Stimulated activated naive CD4-positive, alpha-beta T cell treated with Interleukin-2 at 50 U/mL for 16 hours (primary cell): ENCODE data around the gene PCDHGA4.
"Not testable (repeated sequence)": the region's sequence is repeated elsewhere in the genome, so short reads cannot be mapped to it uniquely, and the experiment has no call there.

ENCODE experiments used
- DNase-seq: peaks from one replicate; lab custom pipeline; 2025; lab: John Stamatoyannopoulos, UW

PCDHGA4 gene

DNA sequence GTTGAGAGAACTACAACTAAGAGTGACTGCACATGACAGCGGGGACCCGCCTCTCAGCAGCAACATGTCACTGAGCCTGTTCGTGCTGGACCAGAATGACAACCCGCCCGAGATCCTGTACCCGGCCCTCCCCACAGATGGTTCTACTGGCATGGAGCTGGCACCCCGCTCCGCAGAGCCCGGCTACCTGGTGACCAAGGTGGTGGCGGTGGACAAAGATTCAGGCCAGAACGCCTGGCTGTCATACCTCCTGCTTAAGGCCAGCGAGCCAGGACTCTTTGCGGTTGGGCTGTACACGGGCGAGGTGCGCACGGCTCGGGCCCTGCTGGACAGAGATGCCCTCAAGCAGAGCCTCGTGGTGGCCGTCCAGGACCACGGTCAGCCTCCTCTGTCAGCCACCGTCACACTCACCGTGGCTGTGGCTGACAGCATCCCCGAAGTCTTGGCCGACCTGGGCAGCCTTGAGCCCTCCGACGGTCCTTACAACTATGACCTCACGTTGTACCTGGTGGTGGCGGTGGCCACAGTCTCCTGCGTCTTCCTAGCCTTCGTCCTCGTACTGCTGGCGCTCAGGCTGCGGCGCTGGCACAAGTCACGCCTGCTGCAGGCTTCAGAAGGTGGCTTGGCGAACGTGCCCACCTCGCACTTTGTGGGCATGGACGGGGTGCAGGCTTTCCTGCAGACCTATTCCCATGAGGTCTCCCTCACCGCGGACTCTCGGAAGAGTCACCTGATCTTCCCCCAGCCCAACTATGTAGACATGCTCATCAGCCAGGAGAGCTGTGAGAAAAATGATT, 29.8 kb downstream of the PCDHGA4 start:
- no peak for DNase-seq

DNA sequence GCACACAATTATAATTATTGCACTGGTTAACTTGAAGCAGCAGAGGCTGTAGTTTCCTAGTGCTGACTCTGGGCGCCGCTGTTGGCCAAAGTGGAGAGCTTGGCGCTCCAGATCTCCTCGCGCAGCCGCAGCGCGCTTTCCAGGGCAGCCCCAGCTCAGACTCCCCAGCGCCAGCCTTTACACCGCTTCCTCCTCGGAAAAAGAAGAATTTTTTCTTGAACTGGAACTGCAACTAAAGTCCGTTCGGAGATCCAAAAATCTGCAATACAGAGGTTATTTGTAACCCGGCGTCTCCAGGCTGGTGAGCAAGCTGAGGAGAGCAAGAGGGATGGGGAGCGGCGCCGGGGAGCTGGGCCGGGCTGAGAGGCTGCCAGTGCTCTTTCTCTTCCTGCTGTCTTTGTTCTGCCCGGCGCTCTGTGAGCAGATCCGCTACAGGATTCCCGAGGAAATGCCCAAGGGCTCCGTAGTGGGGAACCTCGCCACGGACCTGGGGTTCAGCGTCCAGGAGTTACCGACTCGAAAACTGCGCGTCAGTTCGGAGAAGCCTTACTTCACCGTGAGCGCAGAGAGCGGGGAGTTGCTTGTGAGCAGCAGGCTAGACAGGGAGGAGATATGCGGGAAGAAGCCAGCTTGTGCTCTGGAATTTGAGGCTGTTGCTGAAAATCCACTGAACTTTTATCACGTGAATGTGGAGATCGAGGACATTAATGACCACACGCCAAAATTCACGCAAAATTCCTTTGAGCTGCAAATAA, 32.9 kb downstream of the PCDHGA4 start, which contains the start of gene PCDHGB4:
TSS of gene PCDHGB4 (plus strand) at position 142 of the 755 bp plus-strand sequence. CDS start at position 329, 187 bp downstream.
- DNase-seq = not testable (repeated sequence)

DNA sequence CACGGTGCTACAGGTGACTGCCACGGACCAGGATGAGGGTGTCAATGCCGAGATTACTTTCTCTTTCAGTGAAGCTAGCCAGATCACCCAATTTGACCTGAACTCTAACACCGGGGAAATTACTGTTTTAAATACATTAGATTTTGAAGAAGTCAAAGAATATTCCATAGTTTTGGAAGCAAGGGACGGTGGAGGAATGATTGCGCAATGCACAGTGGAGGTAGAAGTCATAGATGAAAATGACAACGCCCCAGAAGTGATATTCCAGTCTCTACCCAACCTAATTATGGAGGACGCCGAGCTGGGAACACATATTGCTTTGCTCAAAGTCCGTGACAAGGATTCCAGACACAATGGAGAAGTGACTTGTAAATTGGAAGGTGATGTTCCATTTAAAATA, 33.8 kb downstream of the PCDHGA4 start:
- no peak for DNase-seq

DNA sequence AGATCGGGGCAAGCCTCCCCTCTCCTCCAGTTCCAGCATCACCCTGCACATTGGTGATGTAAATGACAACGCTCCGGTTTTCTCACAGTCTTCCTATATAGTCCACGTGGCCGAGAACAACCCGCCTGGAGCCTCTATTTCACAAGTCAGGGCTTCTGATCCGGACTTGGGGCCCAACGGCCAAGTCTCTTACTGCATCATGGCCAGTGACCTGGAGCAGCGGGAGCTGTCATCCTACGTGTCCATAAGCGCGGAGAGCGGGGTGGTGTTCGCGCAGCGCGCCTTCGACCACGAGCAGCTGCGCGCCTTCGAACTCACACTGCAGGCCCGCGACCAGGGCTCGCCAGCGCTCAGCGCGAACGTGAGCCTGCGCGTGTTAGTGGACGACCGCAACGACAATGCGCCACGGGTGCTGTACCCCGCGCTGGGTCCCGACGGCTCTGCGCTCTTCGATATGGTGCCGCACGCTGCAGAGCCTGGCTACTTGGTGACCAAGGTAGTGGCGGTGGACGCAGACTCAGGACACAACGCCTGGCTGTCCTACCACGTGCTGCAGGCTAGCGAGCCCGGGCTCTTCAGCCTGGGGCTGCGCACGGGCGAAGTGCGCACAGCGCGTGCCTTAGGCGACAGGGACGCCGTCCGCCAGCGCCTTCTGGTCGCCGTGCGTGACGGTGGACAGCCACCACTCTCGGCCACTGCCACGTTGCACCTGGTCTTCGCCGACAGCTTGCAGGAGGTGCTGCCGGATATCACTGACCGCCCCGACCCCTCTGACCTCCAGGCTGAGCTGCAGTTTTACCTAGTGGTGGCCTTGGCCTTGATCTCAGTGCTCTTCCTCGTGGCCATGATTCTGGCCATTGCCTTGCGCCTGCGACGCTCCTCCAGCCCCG, 34.6 kb downstream of the PCDHGA4 start:
- no peak for DNase-seq

DNA sequence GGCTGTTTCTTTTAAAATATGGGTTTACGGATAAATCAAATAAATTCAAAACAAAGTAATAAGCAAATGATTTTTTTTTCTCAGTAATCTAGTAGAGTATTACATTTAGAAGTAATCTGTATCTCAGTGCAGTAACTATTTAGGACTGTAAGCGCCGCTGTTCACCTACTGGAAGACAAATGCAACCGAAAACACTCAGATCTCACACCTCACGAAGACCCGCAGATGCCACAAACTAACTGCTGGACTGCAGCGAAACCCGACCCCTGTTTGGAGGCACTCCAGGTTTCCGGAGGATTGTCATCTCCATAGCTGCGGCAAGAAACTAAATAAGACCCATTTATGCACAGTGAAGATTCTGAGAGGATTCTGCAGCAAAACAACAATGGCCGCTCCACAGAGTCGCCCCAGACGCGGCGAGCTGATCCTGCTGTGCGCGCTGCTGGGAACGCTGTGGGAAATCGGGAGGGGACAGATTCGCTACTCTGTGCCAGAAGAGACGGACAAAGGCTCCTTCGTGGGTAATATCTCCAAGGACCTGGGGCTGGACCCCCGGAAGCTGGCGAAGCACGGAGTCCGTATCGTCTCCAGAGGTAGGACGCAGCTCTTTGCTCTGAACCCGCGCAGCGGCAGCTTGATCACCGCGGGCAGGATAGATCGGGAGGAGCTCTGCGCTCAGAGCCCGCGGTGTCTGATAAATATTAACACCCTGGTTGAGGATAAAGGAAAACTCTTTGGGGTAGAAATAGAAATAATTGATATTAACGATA, 37.8 kb downstream of the PCDHGA4 start, which contains the start of gene PCDHGA8:
TSS of gene PCDHGA8 (plus strand) at position 205 of the 770 bp plus-strand sequence. CDS start at position 386, 181 bp downstream.
- DNase-seq = no peak

DNA sequence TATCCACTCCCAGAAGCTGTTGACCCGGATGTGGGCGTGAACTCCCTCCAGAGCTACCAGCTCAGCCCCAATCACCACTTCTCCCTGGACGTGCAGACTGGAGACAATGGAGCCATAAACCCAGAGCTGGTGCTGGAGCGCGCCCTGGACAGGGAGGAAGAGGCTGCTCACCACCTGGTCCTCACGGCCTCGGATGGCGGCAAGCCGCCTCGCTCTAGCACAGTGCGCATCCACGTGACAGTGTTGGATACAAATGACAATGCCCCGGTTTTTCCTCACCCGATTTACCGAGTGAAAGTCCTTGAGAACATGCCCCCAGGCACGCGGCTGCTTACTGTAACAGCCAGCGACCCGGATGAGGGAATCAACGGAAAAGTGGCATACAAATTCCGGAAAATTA, 38.4 kb downstream of the PCDHGA4 start:
- DNase-seq = no peak

DNA sequence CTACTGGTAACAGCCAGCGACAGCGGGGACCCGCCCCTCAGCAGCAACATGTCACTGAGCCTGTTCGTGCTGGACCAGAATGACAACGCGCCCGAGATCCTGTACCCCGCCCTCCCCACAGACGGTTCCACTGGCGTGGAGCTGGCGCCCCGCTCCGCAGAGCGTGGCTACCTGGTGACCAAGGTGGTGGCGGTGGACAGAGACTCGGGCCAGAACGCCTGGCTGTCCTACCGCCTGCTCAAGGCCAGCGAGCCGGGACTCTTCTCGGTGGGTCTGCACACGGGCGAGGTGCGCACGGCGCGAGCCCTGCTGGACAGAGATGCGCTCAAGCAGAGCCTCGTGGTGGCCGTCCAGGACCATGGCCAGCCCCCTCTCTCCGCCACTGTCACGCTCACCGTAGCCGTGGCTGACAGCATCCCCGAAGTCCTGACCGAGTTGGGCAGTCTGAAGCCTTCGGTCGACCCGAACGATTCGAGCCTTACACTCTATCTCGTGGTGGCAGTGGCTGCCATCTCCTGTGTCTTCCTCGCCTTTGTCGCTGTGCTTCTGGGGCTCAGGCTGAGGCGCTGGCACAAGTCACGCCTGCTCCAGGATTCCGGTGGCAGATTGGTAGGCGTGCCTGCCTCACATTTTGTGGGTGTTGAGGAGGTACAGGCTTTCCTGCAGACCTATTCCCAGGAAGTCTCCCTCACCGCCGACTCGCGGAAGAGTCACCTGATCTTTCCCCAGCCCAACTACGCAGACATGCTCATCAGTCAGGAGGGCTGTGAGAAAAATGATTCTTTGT, 39.8 kb downstream of the PCDHGA4 start:
- not testable (repeated sequence) for DNase-seq

DNA sequence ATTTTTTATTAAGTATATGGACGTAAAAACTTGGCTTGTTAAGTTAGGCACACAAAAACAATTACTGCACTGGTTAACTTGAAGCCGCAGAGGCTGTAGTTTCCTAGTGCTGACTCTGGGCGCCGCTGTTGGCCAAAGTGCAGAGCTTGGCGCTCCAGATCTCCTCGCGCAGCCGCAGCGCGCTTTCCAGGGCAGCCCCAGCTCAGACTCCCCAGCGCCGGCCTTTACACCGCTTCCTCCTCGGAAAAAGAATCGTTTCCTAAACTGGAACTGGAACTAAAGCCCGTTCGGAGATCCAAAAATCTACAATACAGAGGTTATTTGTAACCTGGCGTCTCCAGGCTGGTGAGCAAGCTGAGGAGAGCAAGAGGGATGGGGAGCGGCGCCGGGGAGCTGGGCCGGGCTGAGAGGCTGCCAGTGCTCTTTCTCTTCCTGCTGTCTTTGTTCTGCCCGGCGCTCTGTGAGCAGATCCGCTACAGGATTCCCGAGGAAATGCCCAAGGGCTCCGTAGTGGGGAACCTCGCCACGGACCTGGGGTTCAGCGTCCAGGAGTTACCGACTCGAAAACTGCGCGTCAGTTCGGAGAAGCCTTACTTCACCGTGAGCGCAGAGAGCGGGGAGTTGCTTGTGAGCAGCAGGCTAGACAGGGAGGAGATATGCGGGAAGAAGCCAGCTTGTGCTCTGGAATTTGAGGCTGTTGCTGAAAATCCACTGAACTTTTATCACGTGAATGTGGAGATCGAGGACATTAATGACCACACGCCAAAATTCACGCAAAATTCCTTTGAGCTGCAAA, 43.1 kb downstream of the PCDHGA4 start, which contains the start of gene PCDHGB5:
TSS of gene PCDHGB5 (plus strand) at position 192 of the 796 bp plus-strand sequence. CDS start at position 373, 181 bp downstream.
- peak; percentile 6 for DNase-seq

DNA sequence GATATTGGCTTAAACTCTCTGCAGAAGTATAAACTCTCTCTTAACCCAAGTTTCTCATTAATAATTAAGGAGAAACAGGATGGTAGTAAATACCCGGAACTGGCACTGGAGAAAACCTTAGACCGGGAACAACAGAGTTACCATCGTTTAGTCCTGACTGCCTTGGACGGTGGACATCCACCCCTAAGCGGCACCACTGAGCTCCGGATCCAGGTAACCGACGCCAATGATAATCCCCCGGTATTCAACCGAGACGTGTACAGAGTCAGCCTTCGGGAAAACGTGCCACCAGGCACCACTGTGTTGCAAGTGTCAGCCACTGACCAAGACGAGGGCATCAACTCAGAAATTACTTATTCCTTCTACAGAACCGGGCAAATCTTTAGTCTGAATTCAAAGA, 43.8 kb downstream of the PCDHGA4 start:
- no peak for DNase-seq

DNA sequence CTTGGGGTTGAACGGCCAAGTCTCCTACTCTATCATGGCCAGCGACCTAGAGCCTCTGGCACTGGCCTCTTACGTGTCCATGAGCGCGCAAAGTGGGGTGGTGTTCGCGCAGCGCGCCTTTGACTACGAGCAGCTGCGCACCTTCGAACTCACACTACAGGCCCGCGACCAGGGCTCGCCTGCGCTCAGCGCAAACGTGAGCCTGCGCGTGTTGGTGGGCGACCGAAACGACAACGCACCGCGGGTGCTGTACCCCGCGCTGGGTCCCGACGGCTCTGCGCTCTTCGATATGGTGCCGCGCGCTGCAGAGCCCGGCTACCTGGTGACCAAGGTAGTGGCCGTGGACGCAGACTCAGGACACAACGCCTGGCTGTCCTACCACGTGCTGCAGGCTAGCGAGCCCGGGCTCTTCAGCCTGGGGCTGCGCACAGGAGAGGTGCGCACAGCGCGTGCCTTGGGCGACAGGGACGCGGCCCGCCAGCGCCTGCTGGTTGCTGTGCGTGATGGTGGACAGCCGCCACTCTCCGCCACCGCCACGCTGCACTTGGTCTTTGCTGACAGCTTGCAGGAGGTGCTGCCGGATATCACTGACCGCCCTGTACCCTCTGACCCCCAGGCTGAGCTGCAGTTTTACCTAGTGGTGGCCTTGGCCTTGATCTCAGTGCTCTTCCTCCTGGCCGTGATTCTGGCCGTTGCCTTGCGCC, 44.9 kb downstream of the PCDHGA4 start:
- DNase-seq = no peak

DNA sequence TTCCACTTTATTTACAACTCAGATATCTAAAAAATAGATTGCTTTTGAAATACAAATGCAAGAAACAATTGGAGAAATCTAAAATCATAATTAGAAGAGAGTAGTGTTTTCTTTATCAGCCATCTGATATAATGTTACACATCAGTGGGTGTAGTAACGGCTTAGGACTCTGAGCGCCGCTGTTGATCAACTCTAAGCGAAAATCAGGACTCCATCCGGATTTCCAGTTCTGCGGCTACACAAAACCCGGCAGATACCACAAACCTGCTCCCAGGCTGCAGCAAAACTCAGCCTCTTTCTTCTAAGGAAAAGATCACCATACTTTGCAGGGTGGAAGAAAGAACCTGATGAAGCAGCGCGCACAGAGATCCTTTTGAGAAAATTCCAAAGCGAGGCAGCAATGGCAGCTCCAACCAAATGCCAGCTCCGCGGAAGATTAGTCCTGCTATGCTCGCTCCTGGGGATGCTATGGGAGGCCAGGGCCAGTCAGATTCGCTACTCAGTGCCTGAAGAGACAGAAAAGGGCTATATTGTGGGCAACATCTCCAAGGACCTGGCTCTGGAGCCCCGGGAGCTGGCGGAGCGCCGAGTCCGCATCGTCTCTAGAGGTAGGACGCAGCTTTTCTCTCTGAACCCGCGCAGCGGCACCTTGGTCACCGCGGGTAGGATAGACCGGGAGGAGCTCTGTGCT, 47.9 kb downstream of the PCDHGA4 start, which contains the start of gene PCDHGA9:
TSS of gene PCDHGA9 (plus strand) at position 226 of the 691 bp plus-strand sequence. CDS start at position 401, 175 bp downstream.
- no peak for DNase-seq

DNA sequence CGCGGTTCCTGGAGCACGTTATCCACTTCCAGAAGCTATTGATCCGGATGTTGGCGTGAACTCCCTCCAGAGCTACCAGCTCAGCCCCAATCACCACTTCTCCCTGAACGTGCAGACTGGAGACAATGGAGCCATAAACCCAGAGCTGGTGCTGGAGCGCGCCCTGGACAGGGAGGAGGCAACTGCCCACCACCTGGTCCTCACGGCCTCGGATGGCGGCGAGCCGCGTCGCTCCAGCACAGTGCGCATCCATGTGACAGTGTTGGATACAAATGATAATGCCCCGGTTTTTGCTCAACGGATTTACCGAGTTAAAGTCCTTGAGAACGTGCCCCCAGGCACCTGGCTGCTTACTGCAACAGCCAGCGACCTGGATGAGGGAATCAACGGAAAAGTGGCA, 48.6 kb downstream of the PCDHGA4 start:
- DNase-seq = no peak
